ENCODE measurements around the gene M1AP. TPM values are rescaled to one million over a fixed set of nuclear protein-coding genes. Genes with fewer than 3 reads are reported as not detected.

Gene M1AP
- total RNA-seq, 4 donors from 2014 or later: 0.17 to 0.42 TPM; not detected in 2

- no peak overlapping the region for H3K27ac ChIP-seq (replicated peaks in 1 of 4)
- H3K4me3 ChIP-seq: no peak overlapping the region
- H3K27me3 ChIP-seq: peaks cover 0 to 26% (median 0%) of the 10 kb centered on the region in 4 donors
- H3K4me1 ChIP-seq: no peaks in the 10 kb centered on the region
- intact Hi-C loops (cut with DNase I): no loop called here
- DNase-seq (ENCODE audit: extremely low spot score): no peak
- 85% methylated on average over 3 of the region's 3 CpGs for WGBS
- no peaks in the 10 kb centered on the region for H3K36me3 ChIP-seq
- TF ChIP-seq POLR2A (IDR thresholded peaks at IDR 0.05; ENCODE audit: low read depth) (no peak), POLR2AphosphoS5 (IDR thresholded peaks at IDR 0.05) (no peak), EP300 (IDR thresholded peaks at IDR 0.05) (no peak), CTCF (IDR thresholded peaks at IDR 0.05) (no peak)
- no peaks in the 10 kb centered on the region for H3K9me3 ChIP-seq
These were observed 31.0 kb downstream of the M1AP start for GRCh38 chr2:74617122-74617521.

- WGBS: 64% methylated on average over 5 of the region's 5 CpGs
- no peak for DNase-seq (ENCODE audit: extremely low spot score)
- Histone ChIP-seq H3K4me3 (no peak overlapping the region), H3K4me1 (no peaks in the 10 kb centered on the region), H3K27ac (replicated peaks in 1 of 4) (no peak overlapping the region), H3K36me3 (no peaks in the 10 kb centered on the region), H3K27me3 (peaks cover 0 to 33% (median 0%) of the 10 kb centered on the region in 4 donors), H3K9me3 (no peaks in the 10 kb centered on the region)
- intact Hi-C loops (cut with DNase I): no loop called here
- TF ChIP-seq EP300 (IDR thresholded peaks at IDR 0.05): no peak
- no peak for TF ChIP-seq POLR2AphosphoS5 (IDR thresholded peaks at IDR 0.05)
- no peak for TF ChIP-seq CTCF (IDR thresholded peaks at IDR 0.05)
- no peak for TF ChIP-seq POLR2A (IDR thresholded peaks at IDR 0.05; ENCODE audit: low read depth)
These were observed 41.2 kb downstream of the M1AP start for GRCh38 chr2:74606927-74607326.

DNA sequence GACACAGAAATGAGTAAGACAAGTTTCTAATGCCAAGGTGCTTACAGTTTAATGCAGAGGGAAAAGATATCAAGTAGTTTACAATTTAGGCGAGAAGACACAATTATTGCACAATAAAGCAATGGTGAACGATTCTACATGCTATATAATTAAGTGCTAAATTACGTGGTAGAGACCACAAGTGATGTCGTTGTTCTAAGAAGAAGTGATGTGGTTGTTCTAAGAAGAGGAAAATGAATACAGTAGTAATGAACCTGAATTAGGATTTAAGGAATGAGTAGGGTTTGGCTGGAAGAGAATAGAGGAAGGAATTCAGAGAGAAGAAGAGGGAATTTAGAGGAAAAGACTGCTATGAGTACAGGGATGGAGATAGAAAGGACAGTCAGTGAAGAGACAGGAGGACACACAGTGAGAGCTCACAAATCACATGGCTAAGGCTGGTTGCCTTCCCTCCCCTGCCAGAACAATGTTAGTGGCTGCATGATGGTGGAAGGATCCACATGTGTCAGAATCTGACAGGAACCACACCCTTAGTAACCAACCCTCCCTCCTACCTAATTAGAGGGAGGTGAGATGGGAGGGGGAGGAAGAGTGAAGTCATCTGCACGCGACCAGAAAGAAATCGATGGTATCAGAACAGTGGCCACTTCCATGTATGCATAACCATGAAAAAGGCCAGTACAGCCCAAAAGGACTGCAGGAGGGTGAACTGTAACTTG lies 44.7 kb downstream of the M1AP start:
- 73% methylated on average over 7 of the region's 7 CpGs for WGBS
- intact Hi-C loops (cut with DNase I): no loop called here
- Histone ChIP-seq H3K4me1 (no peaks in the 10 kb centered on the region), H3K27ac (replicated peaks in 1 of 4) (no peak overlapping the region), H3K36me3 (no peaks in the 10 kb centered on the region), H3K4me3 (no peak overlapping the region), H3K9me3 (no peaks in the 10 kb centered on the region), H3K27me3 (peaks cover 0 to 38% (median 0%) of the 10 kb centered on the region in 4 donors)
- TF ChIP-seq POLR2AphosphoS5 (IDR thresholded peaks at IDR 0.05) (no peak), CTCF (IDR thresholded peaks at IDR 0.05) (no peak), POLR2A (IDR thresholded peaks at IDR 0.05; ENCODE audit: low read depth) (no peak)
- DNase-seq (ENCODE audit: extremely low spot score): no peak

GRCh38 chr2:74602586-74603281 lies 45.4 kb downstream of the M1AP start:
- Histone ChIP-seq H3K4me3 (no peak overlapping the region), H3K9me3 (no peaks in the 10 kb centered on the region), H3K36me3 (no peaks in the 10 kb centered on the region), H3K27ac (replicated peaks in 1 of 4) (no peak overlapping the region), H3K4me1 (no peaks in the 10 kb centered on the region), H3K27me3 (peaks cover 0 to 45% (median 0%) of the 10 kb centered on the region in 4 donors)
- no peak for DNase-seq (ENCODE audit: extremely low spot score)
- WGBS: 48% methylated on average over 1 of the region's 1 CpG
- intact Hi-C loops (cut with DNase I): no loop called here
- TF ChIP-seq CTCF (IDR thresholded peaks at IDR 0.05) (no peak), EP300 (IDR thresholded peaks at IDR 0.05) (no peak), POLR2AphosphoS5 (IDR thresholded peaks at IDR 0.05) (no peak), POLR2A (IDR thresholded peaks at IDR 0.05; ENCODE audit: low read depth) (no peak)

Data from esophagus muscularis mucosa (tissue), 4 donors.